Retinal pigment epithelial cell (primary cell): ENCODE results near the gene GDF7.

Experiments
- DNase-seq: peaks from one replicate; pipeline ENCODE4 v3.0.0-alpha.2; 2010; ENCODE audit warnings: low read depth
- H3K4me3 ChIP-seq: 2 replicates; pipeline ENCODE4 v1.5.1; 2011; ENCODE audit warnings: mild to moderate bottlenecking, low read length, control low read depth, moderate library complexity
- CTCF ChIP-seq: conservative IDR thresholded peaks from 2 replicates; pipeline ENCODE4 v1.5.1; 2011; ENCODE audit warnings: low read depth, low read length, control low read depth, inconsistent platforms

The GDF7 gene

GRCh38 chr2:20682167-20682920, 15.4 kb downstream of the GDF7 start:
- H3K4me3 ChIP-seq: no peak overlapping the region
- peak; percentile 67 for TF ChIP-seq CTCF
- no peak for DNase-seq

GRCh38 chr2:20684581-20685063, 17.7 kb downstream of the GDF7 start:
- DNase-seq: no peak
- H3K4me3 ChIP-seq: no peak overlapping the region
- TF ChIP-seq CTCF: no peak

GRCh38 chr2:20687260-20687832, 20.4 kb downstream of the GDF7 start:
- no peak for TF ChIP-seq CTCF
- no peak for DNase-seq

GRCh38 chr2:20689428-20690264, 22.7 kb downstream of the GDF7 start:
- no peak overlapping the region for H3K4me3 ChIP-seq
- TF ChIP-seq CTCF: no peak
- DNase-seq: no peak

More at GRCh38 chr2:20687260-20687832, 20.4 kb downstream of the GDF7 start:
- no peak overlapping the region for H3K4me3 ChIP-seq

GRCh38 chr2:20691076-20691734, 24.3 kb downstream of the GDF7 start:
- TF ChIP-seq CTCF: no peak
- H3K4me3 ChIP-seq: no peak overlapping the region
- no peak for DNase-seq

- no peak overlapping the region for H3K4me3 ChIP-seq
- no peak for TF ChIP-seq CTCF
- no peak for DNase-seq
Measured at GRCh38 chr2:20692081-20692480, 25.1 kb downstream of the GDF7 start.
